Mesothelial cell of epicardium (in vitro differentiated cells): ENCODE measurements around the gene NME7. TPM values are rescaled to one million over a fixed set of nuclear protein-coding genes. Genes with fewer than 3 reads are reported as not detected.
"Not testable (repeated sequence)": the region's sequence is repeated elsewhere in the genome, so short reads cannot be mapped to it uniquely, and the experiment has no call there.

ENCODE experiments used
- DNase-seq, 2 experiments: peaks; one replicate each; pipeline ENCODE4 v3.0.0; 2021; ENCODE audit warnings: low spot score in 2 of 2; ENCODE audit not compliant: unreplicated experiment in 2 of 2
- H3K27ac Mint-ChIP-seq: 2 replicates; pipeline ENCODE4 v1.8.0; 2021; ENCODE audit warnings: mixed read lengths
- H3K27me3 Mint-ChIP-seq: 2 replicates; pipeline ENCODE4 v1.8.0; 2021; ENCODE audit warnings: low read depth, mixed read lengths
- H3K36me3 Mint-ChIP-seq: 2 replicates; pipeline ENCODE4 v1.8.0; 2021; ENCODE audit warnings: mixed read lengths
- H3K4me1 Mint-ChIP-seq: 2 replicates; pipeline ENCODE4 v1.8.0; 2021; ENCODE audit warnings: mixed read lengths
- H3K4me3 Mint-ChIP-seq: 2 replicates; pipeline ENCODE4 v1.8.0; 2021; ENCODE audit warnings: mild to moderate bottlenecking, moderate library complexity, mixed read lengths
- H3K9me3 Mint-ChIP-seq: 2 replicates; pipeline ENCODE4 v1.8.0; 2021; ENCODE audit warnings: mixed read lengths
- total RNA-seq: library from RNA; stranded (reverse); gene quantifications from 3 replicates; pipeline ENCODE4 v1.2.1, GENCODE V29; 2021
- TF ChIP-seq, protein P1 (sequence below): fragments of 200-600 bp; sonication (generic); IDR thresholded peaks from one replicate; pipeline ENCODE4 v1.5.0; 2021; ENCODE audit warnings: antibody characterized with exemption; ENCODE audit not compliant: unreplicated experiment

Gene NME7
- total RNA-seq, 1 donor from 2014 or later: 28.9 TPM

DNA sequence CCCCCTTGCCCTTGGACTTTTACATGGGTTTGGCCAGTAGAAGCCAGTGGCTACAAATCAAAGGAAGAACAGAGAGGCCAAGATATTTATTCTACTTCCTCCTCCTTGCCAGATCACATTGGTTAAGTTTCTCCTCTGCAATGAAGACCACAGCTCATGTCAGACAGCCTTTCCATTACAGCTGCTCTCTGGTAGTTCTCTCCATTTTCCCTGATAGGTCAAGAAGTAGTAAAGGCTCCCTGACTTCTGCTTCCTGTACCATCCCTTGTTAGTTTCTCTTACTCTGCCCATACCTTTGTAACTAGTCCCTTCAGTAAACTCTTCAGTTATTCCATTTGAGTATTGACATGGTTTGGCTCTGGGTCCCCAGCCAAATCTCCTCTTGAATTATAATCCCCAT is 27.8 kb downstream of the NME7 start:
- H3K4me1 Mint-ChIP-seq: no peaks in the 10 kb centered on the region
- H3K27ac Mint-ChIP-seq: no peak overlapping the region
- no peak for DNase-seq
- no peak overlapping the region for H3K4me3 Mint-ChIP-seq
- H3K27me3 Mint-ChIP-seq: no peaks in the 10 kb centered on the region
- H3K9me3 Mint-ChIP-seq: peaks cover 16% of the 10 kb centered on the region
- H3K36me3 Mint-ChIP-seq: peaks cover 26% of the 10 kb centered on the region
- TF ChIP-seq, protein P1, sequence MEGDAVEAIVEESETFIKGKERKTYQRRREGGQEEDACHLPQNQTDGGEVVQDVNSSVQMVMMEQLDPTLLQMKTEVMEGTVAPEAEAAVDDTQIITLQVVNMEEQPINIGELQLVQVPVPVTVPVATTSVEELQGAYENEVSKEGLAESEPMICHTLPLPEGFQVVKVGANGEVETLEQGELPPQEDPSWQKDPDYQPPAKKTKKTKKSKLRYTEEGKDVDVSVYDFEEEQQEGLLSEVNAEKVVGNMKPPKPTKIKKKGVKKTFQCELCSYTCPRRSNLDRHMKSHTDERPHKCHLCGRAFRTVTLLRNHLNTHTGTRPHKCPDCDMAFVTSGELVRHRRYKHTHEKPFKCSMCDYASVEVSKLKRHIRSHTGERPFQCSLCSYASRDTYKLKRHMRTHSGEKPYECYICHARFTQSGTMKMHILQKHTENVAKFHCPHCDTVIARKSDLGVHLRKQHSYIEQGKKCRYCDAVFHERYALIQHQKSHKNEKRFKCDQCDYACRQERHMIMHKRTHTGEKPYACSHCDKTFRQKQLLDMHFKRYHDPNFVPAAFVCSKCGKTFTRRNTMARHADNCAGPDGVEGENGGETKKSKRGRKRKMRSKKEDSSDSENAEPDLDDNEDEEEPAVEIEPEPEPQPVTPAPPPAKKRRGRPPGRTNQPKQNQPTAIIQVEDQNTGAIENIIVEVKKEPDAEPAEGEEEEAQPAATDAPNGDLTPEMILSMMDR: no peak

DNA sequence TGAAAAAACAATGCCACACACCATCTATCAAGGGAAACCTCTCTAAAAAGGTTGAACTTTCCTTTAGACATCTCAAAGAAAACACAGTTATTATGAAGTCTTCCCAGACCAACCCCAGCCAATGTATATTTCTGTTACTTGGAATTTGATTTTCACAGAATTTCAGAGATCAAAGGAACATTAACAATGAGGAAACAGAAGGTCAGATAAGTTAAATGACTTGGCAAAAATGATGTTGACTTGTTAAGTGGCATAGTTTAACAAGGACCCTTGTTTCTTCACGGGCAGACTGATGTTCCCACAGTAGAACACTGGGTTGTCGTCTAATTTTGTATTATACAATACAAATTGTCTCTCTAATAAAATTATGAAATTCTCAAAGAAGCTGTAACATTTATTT is 29.0 kb downstream of the NME7 start:
- TF ChIP-seq, protein P1: no peak
- Mint-ChIP-seq H3K27me3 (no peaks in the 10 kb centered on the region), H3K27ac (no peak overlapping the region), H3K4me1 (peaks cover 4% of the 10 kb centered on the region), H3K36me3 (peaks cover 30% of the 10 kb centered on the region), H3K9me3 (peaks cover 23% of the 10 kb centered on the region), H3K4me3 (no peak overlapping the region)
- no peak for DNase-seq

DNA sequence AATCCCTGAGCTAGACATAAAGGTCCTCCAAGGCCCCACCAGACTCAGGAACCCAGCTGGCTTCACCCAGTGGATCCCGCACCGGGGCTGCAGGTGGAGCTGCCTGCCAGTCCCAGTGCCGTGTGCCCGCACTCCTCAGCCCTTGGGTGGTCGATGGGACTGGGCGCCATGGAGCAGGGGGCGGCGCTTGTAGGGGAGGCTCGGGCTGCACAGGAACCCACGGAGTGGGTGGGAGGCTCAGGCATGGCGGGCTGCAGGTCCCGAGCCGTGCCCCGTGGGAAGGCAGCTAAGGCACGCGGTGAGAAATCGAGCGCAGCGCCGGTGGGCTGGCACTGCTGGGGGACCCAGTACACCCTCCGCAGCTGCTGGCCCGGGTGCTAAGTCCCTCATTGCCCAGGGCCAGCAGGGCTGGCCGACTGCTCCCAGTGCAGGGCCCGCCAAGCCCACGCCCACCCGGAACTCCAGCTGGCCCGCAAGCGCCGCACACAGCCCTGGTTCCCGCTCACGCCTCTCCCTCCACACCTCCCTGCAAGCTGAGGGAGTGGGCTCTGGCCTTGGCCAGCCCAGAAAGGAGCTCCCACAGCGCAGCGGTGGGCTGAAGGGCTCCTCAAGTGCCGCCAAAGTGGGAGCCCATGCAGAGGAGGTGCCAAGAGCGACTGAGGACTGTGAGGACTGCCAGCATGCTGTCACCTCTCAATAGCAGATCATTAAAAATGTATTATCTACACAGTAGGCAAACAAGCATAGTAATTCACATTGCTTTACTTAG is 30.5 kb downstream of the NME7 start:
- DNase-seq, H3K4me3 Mint-ChIP-seq, H3K4me1 Mint-ChIP-seq, H3K27ac Mint-ChIP-seq, H3K27me3 Mint-ChIP-seq: not testable (repeated sequence)
- peaks cover 34% of the 10 kb centered on the region for H3K36me3 Mint-ChIP-seq
- peaks cover 32% of the 10 kb centered on the region for H3K9me3 Mint-ChIP-seq

DNA sequence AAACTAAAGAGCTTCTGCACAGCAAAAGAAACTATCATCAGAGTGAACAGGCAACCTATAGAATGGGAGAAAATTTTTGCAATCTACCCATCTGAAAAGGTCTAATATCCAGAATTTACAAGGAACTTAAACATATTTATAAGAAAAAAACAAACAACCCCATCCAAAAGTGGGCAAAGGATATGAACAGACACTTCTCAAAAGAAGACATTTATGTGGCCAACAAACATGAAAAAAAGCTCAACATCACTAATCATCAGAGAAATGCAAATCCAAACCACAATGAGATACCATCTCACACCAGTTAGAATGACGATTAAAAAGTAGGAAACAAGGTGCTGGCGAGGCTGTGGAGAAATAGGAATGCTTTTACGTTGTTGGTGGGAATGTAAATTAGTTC is 32.9 kb downstream of the NME7 start:
- not testable (repeated sequence) for H3K27ac Mint-ChIP-seq, H3K4me3 Mint-ChIP-seq, DNase-seq, H3K4me1 Mint-ChIP-seq, H3K27me3 Mint-ChIP-seq
- Mint-ChIP-seq H3K36me3 (peaks cover 35% of the 10 kb centered on the region), H3K9me3 (peaks cover 43% of the 10 kb centered on the region)

DNA sequence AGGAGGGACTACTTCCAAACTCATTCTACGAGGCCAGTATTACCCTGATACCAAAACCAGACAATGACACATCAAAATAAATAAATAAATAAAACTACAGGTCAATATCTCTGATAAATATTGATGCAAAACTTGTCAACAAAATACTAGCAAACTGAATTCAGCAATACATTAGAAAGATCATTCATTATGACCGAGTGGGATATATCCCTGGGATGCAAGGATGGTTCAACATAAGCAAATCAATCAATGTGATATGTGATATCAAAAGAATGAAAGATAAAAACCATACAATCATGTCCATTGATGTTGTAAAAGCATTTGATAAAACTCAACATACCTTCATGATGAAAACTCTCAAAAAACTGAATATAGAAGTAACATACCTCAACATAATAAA is 36.7 kb downstream of the NME7 start:
- DNase-seq: no peak
- H3K27me3 Mint-ChIP-seq: no peaks in the 10 kb centered on the region
- H3K36me3 Mint-ChIP-seq: peaks cover 32% of the 10 kb centered on the region
- H3K4me1 Mint-ChIP-seq: peaks cover 4% of the 10 kb centered on the region
- no peak overlapping the region for H3K4me3 Mint-ChIP-seq
- H3K9me3 Mint-ChIP-seq: peaks cover 50% of the 10 kb centered on the region
- TF ChIP-seq, protein P1: no peak
- no peak overlapping the region for H3K27ac Mint-ChIP-seq

DNA sequence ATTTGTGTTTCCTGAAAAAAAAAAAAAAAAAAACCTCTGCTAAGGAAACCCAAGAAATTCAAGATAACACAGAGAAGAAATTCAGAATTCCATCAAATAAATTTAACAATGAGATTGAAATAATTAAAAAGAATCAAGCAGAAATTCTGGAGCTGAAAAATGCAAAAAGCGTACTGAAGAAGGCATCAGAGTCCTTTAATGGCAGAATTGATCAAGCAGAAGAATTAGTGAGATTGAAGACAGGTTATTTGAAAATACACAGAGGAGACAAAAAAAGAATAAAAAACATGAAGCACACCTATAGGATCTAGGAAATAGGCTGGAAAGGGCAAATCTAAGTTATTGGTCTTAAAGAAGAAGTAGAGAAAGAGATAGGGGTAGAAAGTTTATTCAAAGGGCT is 38.2 kb downstream of the NME7 start:
- TF ChIP-seq, protein P1: no peak
- peaks cover 4% of the 10 kb centered on the region for H3K4me1 Mint-ChIP-seq
- no peak overlapping the region for H3K27ac Mint-ChIP-seq
- H3K36me3 Mint-ChIP-seq: peaks cover 20% of the 10 kb centered on the region
- no peak for DNase-seq
- peaks cover 42% of the 10 kb centered on the region for H3K9me3 Mint-ChIP-seq
- H3K4me3 Mint-ChIP-seq: no peak overlapping the region
- no peaks in the 10 kb centered on the region for H3K27me3 Mint-ChIP-seq
